ENCODE data around the gene KRT83.

KRT83 gene

DNA sequence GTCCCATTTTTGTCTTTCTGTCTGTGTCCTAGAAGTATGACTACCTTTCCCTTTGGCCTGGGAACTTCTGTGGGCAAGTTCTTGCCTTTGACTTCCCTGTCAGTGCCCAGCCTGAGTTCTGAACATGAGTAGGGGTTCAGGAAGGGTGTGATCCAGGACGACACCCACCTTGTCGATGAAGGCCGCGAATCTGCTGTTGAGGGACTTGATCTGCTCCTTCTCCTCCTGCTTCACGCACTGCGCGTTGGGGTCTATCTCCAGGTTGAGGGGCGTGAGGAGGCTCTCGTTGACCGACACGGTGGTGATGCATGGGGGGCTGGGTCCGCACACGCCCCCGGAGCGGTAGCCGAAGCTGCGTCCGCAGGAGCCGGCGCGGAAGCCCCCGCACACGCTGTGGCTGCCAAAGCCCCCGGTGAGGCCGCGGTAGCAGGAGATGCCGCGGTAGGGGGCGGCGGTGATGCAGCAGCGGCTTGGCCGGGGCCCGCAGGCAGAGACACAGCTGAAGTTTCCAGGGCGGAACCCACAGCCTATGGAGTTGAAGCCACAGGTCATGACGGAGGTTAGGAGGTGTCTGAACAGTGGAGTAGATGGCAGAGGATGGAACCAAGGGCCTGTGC lies at the start of gene KRT83:
TSS of gene KRT83 (minus strand) at position 615 of the 617 bp plus-strand sequence. CDS start at position 552, 63 bp downstream.
- DNase-seq (ENCODE audit: low read depth, low spot score): no peak

GRCh38 chr12:52369809-52370208 lies 48.6 kb upstream of the KRT83 start:
- no peak for DNase-seq (ENCODE audit: low read depth, low spot score)

- no peak for DNase-seq (ENCODE audit: low read depth, low spot score)
Observed at GRCh38 chr12:52369211-52369610, 48.0 kb upstream of the KRT83 start.

- DNase-seq (ENCODE audit: low read depth, low spot score): no peak
Observed at GRCh38 chr12:52368508-52368907, 47.3 kb upstream of the KRT83 start.

- no peak for DNase-seq (ENCODE audit: low read depth, low spot score)
Observed at GRCh38 chr12:52367876-52368275, 46.7 kb upstream of the KRT83 start.

- DNase-seq (ENCODE audit: low read depth, low spot score): no peak
Observed at GRCh38 chr12:52366738-52367485, 45.7 kb upstream of the KRT83 start, which contains the start of gene KRT85. Gene KRT85, minus strand, starts transcription at chr12:52367481. Its CDS starts 76 bp downstream, at chr12:52367405.

- DNase-seq (ENCODE audit: low read depth, low spot score): no peak
Observed at GRCh38 chr12:52364901-52365489, 43.8 kb upstream of the KRT83 start.

DNA sequence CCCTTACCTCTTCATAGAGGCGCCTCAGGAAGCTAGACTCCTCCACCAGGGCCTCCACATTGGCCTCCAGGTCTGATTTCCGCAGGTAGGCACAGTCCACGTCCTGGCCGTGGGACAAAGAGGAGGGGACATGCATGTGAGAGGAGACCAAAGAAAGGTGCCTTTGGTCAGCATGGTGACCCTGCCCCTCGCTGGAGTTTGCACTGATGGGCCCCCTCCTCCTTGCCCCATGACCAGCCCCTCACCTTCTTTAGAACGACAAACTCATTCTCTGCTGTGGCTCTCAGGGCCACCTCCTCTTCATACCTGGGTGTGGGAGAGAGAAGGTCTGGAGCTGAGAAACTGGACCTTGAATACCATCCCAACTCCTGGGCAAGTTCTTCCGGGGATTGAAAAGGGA lies 42.9 kb upstream of the KRT83 start:
- DNase-seq (ENCODE audit: low read depth, low spot score): no peak

DNA sequence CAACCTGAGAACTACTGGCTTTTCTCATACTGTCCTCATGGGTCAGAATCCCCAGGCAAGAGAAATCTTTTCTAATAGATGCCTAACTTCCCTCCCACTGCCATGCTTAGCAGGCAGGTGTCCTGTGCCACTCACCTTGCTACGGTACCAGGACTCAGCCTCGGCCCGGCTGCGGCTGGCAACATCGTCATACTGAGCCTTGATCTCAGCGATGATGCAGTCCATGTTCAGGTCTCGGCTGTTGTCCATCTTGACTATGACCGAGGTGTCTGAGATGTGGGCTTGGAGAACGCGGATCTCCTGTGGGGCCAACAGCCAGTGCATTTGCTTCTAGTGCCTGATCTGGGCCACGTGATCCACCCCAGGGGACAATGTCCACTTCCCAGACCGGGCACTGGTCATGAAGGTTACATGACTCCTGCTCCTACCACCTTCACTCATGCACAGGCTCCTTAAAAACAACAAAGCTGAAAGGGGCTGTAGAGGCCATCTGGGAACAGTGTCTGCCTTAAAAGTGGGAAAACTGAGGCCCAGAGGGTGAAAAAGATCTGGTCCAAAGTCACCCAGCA lies 42.0 kb upstream of the KRT83 start:
- no peak for DNase-seq (ENCODE audit: low read depth, low spot score)

GRCh38 chr12:52362118-52362726 lies 41.0 kb upstream of the KRT83 start:
- DNase-seq (ENCODE audit: low read depth, low spot score): no peak

DNA sequence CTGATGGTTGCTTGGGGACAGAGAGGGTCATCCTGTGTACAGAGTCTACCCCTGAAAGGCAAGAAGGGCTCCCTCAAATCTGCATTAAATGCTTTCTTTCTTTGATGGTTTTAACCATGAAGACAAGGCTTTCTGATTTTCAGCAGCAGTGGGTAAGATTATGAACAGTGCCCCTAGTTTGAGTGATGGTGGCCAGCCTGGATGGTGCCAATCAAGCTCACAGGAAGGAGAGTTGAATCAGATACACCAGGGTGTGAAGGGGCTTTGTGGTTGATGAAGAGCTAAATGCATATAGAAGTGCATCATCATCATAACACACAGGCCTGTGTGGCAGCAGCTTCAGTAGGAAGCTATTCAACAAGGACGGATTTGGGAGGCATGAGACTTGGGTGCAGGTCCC lies 40.4 kb upstream of the KRT83 start:
- no peak for DNase-seq (ENCODE audit: low read depth, low spot score)

DNA sequence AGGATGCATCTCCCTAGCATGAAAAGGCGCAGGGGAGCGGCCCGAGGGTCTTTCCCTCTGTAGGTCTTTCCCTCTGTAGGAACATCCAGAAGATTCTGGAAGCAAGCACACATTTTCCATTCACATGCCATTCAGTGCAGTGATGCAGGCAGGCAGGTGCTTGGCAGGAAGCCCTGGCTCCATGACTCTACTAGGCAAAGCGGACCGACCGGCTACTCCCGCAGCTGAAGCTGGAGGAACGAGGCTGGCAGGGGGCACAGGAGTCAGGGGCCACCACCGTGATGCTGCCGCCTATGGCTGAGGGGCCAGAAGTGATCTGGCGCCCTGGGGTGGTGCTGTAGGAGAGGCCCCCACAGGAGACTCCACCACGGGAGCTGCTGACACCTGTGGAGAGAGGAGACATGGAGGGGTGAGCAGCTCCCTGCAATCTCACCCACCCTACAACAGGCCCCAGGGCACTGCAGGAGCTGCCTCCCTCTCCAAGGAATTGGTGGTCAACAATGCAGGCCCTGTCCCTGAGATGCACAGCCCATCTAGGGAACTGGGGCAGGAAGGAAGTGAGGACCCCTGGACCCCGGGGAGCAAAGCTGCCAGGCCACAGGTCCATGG lies 39.6 kb upstream of the KRT83 start:
- no peak for DNase-seq (ENCODE audit: low read depth, low spot score)

GRCh38 chr12:52360106-52360662 lies 39.0 kb upstream of the KRT83 start:
- no peak for DNase-seq (ENCODE audit: low read depth, low spot score)

DNA sequence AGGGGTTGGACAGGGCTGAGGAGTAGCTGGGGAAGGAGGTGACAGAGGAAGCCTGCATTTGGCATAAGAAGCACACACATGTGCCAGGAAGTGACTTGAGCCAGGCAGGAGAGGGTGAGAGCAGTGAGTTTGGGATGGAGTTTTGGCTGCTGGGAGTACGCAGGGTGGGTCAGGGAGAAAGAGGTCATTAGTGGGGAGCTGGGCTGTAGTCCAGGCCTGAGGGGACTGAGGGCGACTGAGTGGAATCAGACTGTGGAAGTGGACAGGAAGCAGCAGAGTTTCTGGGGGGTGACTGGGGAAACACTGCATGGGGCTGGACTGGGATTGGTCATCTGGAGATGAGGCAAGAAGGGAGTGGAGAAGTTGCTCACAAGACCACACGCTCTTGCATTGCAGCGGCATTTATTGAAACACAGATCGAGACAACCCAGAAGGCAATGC lies 38.4 kb upstream of the KRT83 start:
- no peak for DNase-seq (ENCODE audit: low read depth, low spot score)

GRCh38 chr12:52358575-52359350 lies 37.6 kb upstream of the KRT83 start:
- DNase-seq (ENCODE audit: low read depth, low spot score): no peak

- DNase-seq (ENCODE audit: low read depth, low spot score): no peak
Observed at GRCh38 chr12:52356762-52357580, 35.8 kb upstream of the KRT83 start.

DNA sequence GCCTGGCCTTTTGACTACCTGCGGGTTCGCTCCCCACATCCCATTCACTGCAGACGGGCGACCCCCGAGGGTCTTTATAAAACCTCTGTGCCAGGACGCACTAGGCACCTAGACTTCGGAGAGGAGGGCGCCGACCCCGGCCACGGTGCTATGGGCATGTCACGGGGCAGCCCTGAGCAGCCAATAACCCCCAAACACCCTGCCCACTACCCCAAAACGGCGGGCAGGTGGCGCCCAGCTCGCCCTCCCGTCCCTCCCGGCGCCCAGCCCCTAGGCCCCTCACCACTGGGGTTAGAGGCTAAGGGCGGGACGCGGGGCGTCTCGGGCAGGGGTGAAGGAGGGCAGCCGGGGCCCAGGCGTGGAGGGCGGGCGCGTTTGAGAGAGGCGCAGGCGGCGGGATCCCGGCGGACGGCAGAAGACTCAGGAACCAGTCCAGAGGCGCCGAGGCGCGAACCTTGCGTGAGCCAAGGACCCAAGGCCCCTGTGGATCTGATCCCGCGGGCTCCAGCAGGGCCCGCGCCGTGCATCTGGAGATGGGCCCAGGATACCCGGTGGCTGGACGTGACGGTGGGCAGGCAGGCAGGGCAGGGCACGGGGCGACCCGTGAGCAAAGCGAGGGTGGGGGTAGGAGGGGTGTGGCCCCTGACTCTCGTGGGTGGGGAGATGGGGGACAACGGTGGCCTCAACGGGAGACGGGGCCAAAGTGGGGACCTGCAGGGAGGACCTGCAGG lies 35.0 kb upstream of the KRT83 start:
- DNase-seq (ENCODE audit: low read depth, low spot score): no peak

DNA sequence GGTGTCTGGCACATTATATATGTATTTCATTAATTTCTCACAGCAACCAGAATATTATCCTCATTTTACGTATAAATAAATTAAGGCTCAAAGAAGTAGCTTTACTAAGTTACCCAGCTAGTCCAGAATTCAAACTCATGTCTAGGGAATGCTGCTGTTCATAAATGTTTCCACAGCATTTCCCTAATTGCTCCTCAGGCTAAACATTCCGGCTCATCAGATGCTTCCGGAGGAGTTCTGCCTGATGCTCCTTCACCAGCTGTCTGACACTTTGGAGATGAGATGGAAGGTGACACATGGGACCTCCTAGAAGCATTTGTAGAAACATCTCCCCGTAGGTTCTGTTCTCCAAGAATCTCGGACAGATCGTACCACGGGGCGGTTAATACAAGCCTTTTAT lies 34.0 kb upstream of the KRT83 start:
- no peak for DNase-seq (ENCODE audit: low read depth, low spot score)

DNA sequence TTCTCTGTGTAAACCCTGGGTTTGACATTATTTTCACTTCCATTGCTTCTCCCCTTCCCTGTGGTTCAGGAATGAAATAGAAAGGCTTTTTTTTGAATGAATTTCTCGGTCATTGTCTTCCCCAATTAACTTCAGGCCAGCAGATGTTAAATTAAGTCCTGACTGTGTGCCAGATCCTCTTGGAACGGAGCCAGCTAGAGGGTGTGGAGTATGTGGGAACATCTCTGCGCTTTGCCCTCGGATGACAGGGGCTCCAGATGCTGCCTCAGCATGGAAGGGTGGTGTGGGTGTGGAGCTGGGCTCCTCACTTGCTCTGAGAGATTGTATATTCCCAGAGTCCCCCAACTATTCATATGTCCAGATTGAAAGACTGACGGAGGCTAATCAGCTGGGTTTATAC lies 33.0 kb upstream of the KRT83 start:
- no peak for DNase-seq (ENCODE audit: low read depth, low spot score)

Measured in iPS DF 19.7 (cell line).